Stimulated activated CD8-positive, alpha-beta memory T cell treated with anti-CD3 and anti-CD28 coated beads, Interleukin-15, amount 100 ng/mL, for 24 hours (primary cell): ENCODE data around the gene C1QTNF12.

ENCODE experiments used
- DNase-seq: peaks from one replicate; pipeline ENCODE4 v3.0.0-alpha.2; 2020; ENCODE audit warnings: low read depth

The C1QTNF12 gene

DNA sequence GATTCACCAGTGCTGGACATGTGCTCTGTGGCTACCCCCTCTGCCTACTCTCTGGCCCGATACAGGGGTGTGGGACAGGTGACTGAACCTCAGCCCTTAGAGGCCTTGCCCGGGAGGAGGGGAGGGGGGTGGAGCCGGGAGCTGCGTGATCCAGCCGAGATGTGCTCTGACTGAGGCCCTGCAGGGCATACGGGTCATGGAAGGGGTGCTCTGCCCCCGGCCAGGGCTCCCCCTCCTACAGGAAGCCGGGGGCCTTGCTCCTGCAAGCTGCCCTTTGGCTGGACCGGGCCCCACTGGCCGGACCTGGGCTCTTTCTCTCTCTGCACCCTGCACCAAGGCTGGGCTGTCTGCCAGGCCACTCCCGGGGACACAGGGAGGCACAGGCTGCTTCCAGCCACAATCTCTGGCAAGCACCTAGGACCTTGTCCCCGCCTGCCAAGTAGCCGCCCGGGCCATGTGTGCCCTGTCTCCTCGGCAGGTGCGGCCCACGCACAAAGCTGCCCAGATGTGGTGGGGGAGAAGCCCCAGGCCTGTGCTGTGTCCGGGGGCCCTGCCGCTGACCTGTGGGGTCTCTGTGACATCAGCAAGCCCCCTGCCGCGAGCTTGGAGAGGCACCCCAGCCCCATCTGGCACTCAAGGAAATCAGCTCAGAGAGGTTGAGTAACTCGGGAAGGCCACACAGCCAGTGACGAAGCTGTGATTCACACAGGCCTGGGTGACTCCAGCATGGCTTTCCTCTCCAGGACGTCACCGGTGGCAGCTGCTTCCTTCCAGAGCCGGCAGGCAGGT is 35.2 kb upstream of the C1QTNF12 start:
- no peak for DNase-seq

DNA sequence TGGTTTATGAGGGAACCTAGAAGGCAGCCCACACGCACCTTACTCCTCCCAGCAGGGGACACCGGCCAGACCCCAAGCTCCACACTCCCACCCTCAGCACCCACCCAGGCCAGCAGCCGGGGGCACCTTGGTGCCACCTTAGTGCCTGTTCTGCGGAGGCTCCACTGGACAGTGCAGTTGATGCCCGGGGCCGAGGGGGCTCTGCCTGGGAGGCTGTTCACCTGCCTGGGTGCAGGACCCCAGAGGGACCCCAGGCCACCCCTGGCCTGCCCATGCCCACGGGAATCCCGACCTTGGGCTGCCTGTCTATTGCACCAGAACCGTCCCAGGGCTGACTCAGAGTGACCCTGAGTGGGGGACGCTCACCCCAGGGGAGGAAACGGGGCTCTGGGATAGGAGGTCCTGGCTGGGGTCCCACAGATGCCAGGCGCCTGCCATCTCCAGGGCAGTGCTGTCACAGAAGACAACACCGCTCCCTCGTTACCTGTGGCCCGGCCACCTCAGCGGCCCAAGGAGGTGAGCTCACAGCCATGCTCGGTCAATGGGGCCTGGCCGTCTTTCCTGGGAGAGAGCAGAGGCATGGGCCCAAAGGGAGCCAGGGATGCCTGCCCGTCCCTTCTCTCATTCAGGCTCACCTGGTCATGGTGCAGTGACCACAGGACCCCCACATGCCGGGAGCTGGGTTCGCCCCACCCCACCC is 34.4 kb upstream of the C1QTNF12 start:
- no peak for DNase-seq

- DNase-seq = no peak
These were observed 32.5 kb upstream of the C1QTNF12 start for GRCh38 chr1:1279028-1279427.

- DNase-seq = no peak
These were observed 32.1 kb upstream of the C1QTNF12 start for GRCh38 chr1:1278620-1279019.

- no peak for DNase-seq
These were observed 29.3 kb upstream of the C1QTNF12 start for GRCh38 chr1:1275836-1276235.

GRCh38 chr1:1274931-1275431 is 28.5 kb upstream of the C1QTNF12 start:
- no peak for DNase-seq

GRCh38 chr1:1274299-1274930 is 27.9 kb upstream of the C1QTNF12 start:
- DNase-seq = no peak

- DNase-seq = peak; percentile 85
These were observed 27.2 kb upstream of the C1QTNF12 start, which contains the start of gene UBE2J2 for GRCh38 chr1:1273512-1274298. UBE2J2 (minus strand) TSS chr1:1273854; CDS start chr1:1267992, 5,862 bp downstream.

DNA sequence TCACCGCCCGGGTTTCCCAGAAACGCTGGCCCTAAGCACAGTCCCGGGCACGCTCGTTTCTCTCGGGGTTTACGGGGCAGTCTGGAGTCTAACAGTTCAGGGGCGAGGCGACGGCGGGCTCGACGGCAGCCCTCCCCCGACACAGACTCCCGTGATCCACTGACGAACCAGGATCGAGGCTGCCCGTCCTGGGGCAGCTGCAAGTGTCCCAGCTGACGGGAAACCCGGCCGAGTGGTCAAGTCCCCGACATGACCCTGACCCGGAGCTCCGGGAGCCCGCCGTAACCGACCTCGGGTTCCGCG is 26.6 kb upstream of the C1QTNF12 start:
- DNase-seq = no peak

GRCh38 chr1:1272341-1273208 is 26.1 kb upstream of the C1QTNF12 start:
- no peak for DNase-seq

DNA sequence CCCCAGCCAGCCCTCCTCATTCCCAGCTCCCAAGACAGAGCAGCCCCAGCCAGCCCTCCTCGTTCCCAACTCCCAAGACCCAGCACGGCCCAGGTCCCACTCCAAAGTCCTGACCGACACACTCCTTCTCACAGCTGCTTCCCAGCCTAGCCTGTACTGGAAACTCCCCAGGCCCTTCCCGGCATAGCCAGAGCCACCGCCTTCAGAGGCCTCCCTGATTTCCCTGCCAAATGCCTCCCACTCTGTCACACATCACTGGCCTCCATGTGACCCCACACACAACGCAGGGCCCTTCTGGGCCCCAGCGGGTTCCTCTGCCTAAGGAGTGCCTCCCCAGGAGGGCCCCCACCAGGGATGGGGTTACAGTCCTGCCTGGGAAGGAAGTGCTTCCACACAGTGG is 24.3 kb upstream of the C1QTNF12 start:
- no peak for DNase-seq

DNA sequence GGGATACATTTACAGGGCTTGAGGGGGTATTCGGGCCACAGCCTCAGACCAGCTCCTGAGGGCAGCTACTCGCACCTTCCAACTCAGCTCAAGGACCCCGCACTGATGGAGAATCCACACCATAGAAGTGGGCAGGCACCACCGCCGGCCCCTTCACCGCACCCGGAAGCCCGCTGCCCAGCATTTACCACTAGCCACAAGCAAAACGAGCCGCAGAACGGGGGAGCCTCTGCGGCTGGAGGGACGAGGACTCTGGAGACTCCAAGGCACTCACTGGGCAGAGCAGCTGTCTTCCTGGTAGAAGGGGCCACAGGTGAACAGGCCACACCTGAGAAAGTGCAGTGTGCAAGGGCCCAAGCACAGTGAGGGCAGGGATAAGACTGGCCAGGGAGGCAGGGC is 21.8 kb upstream of the C1QTNF12 start:
- DNase-seq = no peak

- DNase-seq = no peak
These were observed 21.2 kb upstream of the C1QTNF12 start for GRCh38 chr1:1267488-1268283.

DNA sequence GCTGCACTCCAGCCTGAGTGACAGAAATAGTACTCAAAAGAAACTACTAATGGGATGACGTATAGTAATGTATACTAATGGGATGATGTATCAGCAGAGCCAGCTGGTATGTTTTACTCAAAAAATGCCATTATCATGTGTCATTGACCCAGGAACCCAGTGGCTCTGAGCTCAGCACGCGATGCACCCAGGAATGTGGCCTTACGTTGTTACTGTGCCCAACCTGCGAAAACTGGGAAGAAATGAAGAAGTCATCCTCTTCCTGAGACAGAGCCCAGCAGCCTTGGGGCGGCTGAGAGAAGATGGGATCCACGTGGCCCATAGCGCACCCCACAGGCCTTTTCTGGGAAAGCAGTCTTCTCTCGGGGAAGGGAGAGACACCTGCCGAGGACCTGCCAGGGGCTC is 18.3 kb upstream of the C1QTNF12 start:
- DNase-seq = no peak

DNA sequence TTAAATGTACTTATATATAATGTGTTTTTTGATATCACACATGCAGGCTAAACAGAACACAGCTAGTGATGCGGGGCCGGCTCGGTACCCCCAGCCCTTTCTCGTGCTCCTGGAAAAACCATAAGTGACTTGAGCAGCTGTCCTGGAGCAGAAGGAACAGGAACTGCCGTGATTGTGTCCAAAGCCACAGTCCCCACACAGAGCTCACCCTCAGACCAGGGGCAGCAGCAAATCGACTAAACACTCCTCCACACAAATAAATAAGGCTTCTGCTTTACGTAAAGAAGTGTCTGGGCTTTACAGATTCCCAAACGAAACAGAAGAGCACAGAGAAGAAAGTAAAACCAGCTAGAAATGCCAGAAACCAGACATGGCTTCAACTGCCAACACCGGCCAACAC is 17.5 kb upstream of the C1QTNF12 start:
- DNase-seq = no peak

DNA sequence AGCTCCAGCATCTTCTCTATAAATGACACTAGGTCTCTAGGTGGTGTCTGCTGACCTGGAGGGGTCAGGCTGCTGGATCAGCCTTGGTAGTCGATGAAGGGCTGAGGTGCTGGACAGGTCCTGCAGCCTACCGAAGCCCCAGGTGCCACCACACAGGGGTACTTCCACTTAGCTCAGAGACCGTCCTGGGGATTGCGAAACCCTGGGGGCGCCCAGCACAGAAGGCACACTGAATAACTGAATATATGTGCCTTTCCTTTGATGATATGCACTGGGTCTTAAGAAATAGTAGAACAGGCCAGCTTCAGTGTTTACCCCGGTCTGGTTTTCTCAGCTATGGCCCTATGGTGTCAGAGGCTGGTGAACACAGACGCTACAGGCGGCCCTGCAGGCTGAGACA is 16.2 kb upstream of the C1QTNF12 start:
- DNase-seq = no peak

DNA sequence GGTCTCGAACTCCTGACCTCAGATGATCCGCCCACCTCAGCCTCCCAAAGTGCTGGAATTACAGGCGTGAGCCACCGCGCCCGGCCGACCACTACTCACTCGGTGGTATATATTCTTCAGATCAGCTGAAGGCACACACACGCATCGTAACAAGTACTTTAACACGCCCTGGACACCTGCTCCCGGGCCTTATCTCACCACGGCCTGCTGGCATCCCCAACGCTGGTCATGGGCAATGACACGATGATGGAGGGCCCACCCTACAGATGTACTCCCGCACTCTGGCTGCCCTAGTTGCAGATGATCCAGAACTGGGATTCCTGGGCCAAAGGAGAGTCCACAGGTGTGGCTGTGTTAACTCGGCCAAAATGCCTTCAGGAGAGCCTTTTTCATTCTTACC is 15.5 kb upstream of the C1QTNF12 start:
- DNase-seq = no peak

DNA sequence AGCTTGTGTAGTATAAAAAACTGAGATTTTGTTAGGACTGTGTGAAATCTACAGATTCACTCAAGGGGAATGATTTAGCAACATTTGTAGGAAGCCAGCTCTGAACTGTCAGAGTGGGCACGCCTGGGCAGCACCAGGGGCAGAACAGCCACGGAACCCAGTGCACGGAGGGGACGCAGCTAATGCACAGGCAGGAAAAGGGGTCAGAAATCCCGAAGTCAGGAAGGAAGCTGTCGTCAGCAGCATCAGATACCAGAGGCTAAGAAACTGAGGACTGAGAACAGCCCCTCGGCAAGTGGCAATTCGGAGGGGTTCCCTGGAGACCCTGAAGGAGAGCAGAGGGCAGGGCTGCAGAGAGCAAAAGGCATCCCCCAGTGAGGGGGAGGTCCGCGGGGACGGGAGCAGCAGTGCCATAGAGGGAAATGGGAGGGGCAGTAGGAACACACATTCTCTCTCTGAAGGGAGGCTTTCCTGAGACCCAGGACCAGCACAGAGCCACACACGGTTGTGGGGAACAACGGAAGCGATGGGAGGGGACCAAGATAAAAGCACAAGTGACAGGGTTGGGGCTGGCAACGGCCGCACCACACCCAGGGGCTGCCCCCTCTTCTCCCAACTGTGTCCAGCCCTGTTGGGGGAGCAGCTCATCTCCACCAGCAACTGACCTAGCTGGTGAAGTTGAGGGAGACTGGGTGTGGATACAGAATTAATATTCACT is 14.5 kb upstream of the C1QTNF12 start:
- DNase-seq = no peak

- no peak for DNase-seq
These were observed 13.6 kb upstream of the C1QTNF12 start for GRCh38 chr1:1259951-1260600.
